HG02571 (cell line): ENCODE data around the gene ELP4.

ENCODE experiments used
- ATAC-seq: cut with Tn5 transposase; IDR thresholded peaks from one replicate; pipeline ENCODE4 v1.9.1; 2021; ENCODE audit warnings: mild to moderate bottlenecking, moderate library complexity; ENCODE audit not compliant: unreplicated experiment

The ELP4 gene

DNA sequence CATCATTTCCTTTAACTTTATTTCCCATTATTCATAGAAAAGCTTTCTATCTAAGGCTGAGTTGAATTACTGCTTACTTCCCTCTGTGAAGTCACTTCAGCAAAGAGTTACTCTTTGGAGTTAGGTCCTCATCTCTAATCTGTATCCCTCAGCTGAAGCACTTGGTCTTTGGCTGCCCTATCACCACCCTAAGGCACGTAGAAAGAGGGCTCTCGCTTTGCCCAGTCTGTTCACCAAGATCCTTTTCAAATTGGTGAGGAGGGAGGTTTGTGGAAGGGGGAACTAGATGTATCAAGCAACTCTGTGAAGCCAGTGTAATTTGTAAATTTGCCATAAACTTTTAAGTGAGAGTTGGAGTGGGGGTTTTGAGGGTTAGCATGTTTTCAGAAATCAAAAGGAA is 258.1 kb downstream of the ELP4 start:
- ATAC-seq = no peak

DNA sequence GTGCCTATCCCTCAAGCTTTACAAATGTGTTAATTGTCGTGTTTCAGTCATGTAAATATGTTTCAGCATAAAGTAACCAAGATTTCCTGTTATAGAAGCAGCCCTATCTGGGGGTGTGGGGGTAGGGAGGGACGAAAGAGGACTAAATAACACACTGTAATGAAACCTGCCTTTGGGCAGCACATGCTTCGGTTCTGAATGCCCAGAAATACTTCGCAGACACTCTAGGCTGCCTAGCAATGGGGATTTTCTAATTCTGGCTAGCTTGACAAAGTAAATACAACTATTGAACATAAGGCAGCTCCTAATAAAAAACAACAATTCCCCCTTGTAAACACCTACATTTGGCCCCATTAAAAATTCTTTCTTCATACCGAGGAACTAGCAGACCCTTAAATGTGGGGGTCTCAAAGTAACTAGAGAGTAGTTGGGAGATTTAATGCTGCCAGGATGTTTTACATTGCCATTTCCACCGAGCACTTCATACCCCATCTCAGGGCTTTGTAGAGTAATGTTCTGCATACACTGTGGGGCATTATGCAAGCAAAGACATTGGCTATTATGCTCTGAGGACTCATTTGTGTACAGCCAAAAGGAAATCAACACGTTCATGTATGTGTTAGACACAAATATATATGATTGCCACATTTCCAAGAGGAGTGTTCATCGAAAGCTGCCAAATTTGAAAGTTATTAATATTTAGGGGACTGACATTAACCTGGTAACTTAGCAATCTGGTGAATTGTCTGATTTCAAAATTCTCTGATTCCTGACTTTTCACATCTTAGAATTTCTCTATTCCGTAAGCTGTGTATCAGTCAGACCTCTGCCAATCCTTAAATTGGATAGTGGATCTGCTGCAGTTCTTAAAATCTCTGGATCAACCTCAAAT is 259.4 kb downstream of the ELP4 start:
- ATAC-seq = no peak

DNA sequence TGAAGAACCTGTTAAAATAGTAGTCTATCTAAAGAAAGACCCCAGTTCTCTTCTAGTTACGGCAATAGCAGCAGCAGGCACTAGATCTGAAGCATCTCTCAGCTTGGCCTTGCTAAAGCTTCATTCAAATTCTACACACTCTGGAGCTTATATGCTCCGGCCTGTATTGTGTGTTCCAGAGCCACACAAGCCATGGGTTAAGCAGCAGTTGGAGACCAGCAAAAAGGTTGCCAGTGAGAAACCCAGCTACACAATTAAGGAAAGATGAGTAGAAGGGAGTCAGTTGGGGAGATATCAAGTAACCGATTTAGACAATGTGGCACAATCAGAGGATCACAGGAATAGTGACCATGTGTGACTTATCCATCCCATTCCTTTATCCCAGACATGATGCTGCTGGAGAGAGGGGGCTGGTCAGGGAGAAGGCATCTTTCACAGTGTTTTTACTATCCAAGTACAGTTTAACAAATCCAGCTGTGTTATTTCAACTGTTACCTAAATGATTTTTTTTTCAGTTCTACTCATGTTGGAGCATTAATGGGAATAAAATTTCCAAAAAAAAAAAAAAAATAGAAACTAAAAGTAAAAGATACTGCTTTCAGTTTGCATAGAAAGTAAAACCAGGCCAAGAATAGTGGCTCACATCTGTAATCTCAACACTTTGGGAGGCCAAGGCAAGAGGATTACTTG is 260.6 kb downstream of the ELP4 start:
- ATAC-seq = no peak

DNA sequence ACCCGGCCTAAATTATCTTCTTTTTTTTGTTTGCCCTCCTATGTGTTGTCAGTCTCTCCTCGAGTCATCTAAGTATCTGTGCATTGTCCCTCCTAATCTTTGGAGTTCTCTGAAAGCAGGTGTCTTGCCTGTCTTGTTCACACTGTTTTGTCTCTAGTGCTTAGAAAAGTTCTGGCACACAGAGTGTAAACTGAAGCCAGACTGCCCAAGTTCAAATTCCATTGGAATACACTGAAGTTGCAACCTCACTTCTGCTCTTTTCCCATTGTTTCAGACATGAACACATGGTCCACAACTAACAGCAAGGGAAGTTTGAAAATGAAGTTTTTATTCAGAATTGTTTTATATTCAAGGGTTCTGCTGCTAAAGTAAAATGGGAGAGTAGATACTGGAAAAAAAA is 262.8 kb downstream of the ELP4 start:
- ATAC-seq = no peak

DNA sequence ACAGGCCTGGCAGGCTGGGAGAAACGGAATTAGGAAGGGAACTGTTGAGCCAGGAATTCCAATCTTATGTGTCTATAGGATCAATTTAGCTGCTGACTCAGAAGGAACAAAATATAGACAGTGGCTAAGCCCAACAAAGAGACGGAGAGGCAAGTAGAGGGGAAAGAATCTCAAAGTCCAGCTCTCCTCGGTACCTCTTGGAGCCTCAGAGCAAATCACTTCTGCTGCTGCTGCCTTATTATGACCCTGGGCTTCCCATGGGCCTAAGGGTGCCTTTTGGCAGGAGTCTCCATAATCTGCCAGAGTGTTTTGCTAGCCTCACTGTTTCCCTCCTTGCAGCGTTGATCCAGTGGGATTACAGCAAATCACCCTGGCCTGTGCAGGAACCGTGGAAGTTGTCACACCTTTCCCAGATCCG is 269.8 kb downstream of the ELP4 start:
- no peak for ATAC-seq

DNA sequence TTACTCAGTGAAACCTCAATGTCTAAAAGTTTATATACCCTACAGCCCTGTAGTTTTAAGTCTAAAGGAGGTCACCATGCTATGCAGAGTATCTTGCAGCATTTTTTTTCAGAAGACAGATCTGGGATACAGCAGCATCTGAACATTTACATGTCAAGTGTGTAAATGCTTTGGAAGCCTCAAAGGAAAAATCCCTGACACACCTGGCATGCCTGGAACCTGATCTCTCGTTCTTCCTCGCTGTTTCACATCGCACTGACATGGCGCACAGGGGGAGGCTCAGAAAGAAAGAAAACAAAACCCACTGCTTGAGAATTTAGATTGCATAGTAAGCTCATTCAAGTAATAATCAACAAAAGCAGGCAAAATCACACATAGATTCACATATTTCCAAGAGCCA is 270.5 kb downstream of the ELP4 start:
- ATAC-seq = no peak

DNA sequence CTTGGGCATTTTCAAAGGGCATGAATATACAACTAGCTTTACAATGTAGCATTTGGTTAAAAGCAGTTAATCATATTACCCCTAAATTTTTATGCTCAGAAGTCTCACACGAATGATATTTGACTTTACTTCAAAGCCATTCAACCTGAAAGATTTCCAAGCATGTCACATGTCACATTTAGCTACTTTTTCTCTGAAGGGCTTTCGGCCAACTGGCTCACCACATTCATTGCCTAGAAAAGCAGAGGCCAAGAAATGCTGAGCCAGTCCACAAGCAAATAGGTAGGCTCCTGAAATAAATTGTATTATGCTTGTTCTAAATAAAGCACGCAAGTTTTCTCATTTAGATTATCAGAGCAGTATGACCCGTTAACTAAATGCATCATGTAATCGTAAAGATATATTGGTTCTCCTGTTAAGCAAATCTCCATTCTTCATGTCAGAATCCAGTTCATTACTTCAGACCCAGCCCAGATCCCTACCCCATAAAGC is 271.0 kb downstream of the ELP4 start:
- no peak for ATAC-seq

DNA sequence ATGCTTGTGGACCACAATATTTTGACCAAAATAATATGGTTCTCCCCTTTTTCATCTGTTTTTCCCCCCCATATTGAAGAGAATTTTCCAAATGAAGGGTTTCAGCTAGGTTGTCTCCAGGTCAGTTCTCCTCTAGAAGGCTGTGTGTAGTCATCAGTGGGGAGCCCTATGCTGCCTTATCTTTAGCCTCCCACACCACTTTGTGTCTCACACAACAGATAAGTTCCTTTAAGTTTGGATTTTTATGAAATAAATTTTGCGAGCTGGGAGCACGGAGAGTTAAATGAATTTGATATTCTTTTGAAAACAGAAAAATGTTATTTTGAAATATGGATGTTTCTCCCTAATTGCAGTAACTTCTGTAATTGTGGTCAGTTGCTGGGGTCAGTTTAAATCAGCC is 272.7 kb downstream of the ELP4 start:
- no peak for ATAC-seq

DNA sequence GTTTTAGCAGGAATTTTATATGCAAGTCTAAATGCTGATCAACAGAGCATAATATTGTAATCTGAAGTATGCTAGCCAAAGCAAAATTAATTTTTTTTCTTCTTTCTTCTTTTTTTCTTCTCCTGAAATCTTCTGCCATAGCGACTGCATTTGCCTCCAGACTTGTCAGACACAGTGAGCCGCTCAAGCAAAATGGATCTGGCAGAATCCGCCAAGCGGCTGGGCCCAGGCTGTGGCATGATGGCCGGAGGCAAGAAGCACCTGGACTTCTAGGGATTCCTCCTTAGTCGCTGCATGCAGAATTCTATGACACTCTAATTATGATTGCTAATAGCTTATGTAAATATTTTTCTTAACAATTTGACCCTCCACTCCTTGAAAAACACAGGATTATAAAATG is 273.7 kb downstream of the ELP4 start:
- ATAC-seq = no peak

DNA sequence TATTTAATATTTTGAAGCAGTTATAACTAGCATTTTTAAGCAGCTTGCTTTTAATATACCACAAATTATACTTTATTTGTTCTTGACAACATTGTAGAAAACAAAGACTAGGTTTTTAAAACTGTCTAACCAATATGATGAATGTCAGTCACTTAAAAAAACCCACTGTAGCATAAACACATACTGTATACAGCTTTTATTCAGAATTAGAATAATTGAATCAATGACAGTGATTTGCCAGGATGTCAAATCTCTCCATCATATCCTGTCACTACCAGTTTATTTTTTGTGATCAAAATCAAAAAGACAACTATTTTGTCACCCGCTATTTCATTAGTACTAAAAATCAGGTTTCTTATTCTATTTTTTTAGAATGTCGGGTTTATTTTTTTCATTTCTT is 275.0 kb downstream of the ELP4 start:
- ATAC-seq = no peak

DNA sequence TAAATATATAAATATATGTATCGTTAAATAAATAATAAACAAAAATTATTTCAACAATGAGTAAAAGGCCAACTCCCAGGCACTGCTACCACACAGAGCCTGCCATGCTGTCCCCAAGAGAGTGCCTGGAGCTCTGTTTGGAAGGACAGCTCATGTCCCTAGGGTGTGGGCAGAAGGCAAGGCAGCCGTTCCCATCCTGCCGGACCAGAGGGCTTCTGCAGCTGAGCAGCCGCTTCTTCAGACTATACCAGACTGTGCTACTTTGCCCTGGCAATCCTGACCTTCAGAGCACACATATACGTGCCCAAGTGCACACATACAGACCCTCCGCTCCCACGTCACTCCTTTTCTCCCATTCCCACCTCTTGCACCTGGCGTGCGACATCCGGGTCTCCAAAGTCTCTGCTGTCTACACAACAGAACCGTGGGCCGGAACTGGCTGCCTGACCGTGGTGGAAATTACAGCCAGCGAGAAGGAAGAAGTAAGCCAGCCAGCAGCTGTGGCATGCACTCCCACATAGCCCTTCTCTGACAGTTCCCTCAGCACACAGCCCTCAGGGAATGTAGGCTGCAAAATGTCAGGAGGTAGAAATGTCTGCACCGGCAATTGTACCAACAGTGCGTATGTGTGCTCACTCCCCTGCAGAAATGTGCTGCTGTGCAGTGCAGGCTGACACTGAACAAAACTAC is 277.6 kb downstream of the ELP4 start:
- no peak for ATAC-seq

DNA sequence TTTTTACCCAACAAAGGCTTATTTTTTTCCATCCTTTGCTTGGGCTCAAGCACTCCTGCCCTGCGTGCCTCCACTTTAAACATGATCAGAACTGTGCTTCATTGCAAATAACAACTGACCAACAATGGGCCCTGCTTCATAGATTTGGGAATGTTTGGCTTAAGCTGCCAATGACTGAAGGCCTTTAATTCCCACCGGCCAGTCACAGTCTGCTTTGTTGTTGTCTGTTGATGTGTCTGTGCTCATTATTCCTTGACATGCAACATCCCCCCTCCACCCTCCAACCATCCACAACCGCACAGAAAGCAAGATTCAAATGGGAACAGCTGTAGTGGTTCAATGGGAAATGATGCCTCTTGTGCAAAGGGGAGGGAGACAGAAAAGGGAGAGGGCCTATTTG is 278.5 kb downstream of the ELP4 start:
- no peak for ATAC-seq

DNA sequence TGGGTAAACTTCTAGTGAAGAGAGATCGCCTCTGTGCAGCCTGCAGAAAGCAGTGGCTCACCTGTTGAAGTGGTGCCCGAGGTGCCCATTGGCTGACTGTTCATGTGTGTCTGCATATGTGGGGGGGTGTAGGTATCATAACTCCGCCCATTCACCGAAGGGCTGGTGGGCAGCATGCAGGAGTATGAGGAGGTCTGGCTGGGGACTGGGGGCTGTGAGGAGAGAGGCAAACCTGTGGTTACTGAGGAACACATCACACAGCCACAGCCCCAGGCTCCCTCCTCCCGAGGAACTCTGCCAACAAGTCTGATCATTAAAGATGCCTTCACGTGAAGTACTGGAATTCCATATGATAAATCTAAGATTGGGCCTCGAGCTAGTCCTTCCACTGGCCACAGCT is 281.1 kb downstream of the ELP4 start:
- ATAC-seq = no peak

DNA sequence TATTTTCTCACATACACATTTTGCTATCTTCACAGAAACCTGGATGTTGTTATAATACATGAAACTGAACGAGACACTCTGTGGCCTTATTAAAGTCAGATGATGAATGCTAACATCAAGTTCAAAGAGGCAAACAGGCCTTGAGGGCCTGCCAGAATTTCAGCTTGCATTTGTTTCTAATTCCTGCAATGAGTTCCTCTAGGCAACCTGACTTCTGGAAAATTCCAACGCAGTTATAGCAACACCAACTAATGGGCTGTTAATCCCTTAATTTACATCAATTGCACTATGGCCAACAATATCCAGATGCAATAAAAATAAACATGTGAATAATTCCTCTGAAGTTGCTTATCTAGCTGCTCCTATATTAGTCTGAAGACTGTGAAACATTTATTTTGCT is 282.5 kb downstream of the ELP4 start:
- no peak for ATAC-seq

DNA sequence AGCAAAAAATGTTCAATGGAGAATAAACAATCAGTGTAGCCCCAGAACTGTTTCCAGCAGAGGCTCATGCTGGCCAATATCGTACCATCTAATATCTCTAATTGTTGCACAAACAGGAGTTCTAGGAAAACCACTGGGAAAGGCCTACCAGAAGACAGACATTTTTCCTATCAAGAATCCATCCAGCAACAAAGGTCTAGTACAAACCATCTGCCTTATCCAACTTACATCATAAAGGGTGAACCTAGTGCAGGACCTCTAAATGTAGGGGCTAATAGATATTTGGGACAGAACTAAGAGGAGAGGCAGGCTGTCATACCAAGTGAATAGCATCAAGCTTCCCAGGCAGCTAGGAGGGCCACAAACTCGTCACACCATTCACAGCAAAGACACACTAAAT is 282.9 kb downstream of the ELP4 start:
- no peak for ATAC-seq

DNA sequence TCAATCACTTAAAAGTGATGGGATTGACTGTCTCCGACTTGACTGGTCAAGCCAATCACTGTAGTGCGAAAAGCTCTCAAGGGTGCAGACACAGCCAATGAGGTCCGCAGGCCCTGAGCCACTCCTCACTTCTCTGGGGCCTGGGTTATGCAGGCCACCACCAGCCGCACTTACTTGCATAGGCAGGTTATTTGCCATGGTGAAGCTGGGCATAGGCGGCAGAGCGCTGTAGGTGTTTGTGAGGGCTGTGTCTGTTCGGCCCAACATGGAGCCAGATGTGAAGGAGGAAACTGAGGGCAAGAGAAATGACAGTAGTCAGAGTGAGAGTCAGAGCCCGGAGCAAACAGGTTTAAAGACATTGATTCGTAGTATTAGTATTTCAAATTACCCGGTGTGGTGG is 283.7 kb downstream of the ELP4 start:
- ATAC-seq = no peak

DNA sequence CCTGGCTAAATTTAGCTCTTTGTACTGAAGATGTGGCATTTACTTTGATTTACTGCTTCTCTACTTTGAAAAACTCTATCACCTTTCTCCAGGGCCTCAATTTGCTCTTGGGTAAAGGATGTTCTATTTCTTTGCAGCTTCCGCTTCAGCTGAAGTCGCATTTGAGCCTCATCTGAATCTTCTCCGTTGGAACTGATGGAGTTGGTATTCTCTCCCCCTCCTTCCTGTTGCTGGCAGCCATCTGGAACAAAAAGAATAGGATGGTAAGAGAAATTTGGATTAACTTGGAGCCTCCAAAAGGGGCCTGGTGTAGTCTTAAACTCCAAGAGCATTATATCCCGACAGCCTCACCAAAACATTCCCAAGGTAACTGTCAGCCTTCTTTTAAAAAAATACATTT is 285.0 kb downstream of the ELP4 start:
- ATAC-seq = no peak

DNA sequence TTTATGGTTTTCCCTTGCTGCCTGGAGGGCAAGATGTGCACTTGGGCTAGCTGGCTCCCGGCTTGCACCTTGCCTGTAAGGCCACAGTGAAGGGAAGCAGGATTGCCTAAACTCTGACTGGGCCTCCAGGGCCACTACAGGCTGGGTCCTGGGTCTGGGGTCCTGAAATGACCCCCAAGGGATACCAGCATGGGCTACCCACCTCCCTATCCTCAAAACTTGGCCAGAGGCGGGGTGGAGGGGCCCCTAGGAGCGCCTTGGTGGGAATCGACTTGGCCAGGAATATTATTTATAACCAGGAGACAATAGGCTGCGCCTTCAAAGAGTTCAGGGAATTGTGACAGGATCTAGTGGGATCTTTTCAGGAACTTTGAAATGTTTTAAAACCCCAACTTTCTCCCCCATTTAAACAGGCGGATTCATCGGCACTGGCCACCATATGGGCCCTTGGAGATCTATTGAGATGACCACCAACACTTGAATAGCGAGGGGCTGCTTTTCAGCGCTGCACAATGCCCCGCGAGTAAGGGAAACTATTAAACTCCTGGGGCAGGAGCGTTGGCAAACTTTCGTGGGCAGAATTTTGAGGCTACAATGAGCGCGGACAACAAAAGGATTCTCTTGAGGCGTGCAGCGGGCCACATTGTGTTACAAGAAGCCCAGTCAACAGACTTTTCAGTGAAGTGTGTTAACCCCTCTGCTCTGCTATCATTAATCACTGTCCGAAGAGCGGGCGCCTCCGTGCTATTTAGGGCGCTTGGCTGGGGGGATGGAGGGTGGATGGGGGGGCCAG is 286.3 kb downstream of the ELP4 start:
- ATAC-seq = no peak

DNA sequence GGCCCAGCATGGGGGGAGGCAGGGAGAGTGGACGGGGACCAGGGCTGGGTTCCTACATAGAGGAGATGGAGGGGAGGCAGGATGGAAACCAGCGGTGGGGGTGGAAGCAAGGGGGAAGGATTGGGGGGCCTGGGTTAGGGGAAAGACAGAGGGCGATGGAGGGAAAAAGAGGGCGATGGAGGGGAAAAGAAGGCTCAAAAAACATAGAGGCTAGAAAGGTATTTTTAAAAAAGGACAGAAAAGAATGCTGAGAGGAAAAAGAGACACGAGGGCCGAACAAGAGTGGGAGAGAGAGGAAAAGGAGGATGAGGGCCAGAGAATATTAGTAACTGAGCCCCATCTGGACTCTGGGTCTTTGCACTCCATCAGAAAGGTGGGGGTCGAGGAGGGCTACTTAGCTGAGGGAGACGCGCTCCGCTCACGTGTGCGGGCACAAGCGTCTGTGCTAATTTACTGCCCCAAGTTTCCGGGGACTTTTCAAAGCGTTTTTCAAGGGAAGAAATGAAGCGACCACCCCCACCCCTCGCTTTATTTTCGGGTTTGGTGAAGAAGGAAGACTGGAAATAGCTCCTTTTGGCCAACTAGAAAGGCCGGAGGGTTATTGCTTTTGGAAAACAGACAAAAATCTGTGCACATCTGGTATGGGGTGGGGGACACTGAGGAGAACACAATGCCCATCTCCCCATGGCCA is 287.1 kb downstream of the ELP4 start:
- no peak for ATAC-seq
